GM19023 (cell line): ENCODE results near the gene HEATR5A.
"Not testable (repeated sequence)": the region's sequence is repeated elsewhere in the genome, so short reads cannot be mapped to it uniquely, and the experiment has no call there.

Experiments
- ATAC-seq: cut with Tn5 transposase; IDR thresholded peaks from one replicate; pipeline ENCODE4 v1.9.1; 2021; ENCODE audit warnings: mild to moderate bottlenecking, moderate library complexity; ENCODE audit not compliant: unreplicated experiment

The HEATR5A gene

DNA sequence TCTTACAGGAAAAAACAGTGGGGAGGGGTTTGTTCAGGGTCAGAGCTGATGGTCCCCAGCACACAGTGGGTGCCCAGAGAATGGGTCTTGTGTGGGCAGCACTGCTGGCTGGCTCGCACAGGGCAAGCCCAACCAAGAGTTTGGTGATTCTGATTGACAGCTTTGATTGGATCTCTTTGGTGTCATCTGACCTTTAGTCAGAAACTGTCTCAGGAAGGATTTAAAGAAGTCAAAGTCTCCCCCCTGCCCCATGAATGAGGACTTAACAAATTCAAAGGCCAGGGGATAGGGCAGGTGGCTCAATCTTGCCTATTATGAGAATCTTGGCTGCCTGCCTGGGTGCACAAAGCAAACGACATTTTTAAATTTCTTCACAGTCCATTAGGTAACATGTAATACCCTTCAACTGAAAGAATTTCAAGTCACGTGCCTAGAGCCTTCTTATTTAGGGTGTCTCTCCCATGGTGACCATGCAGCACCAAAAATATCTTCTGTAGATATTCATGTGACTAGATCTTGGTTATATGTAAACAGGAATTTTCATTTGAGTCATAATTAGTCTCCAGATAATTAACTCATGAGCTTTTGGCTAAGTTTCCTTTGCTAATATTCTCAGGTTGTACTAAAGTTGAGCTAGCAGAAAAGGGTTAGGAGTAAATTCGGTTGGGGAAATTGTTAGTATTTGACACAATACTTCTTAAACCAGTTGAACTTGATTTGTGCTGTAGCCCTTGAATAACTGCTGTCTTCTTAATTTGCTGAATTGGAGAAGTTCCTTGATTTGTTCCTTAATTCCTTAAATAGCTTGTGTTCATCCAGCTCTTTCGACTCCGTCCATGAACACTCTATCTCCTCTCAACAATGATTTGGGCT, 158.3 kb downstream of the HEATR5A start:
- no peak for ATAC-seq

DNA sequence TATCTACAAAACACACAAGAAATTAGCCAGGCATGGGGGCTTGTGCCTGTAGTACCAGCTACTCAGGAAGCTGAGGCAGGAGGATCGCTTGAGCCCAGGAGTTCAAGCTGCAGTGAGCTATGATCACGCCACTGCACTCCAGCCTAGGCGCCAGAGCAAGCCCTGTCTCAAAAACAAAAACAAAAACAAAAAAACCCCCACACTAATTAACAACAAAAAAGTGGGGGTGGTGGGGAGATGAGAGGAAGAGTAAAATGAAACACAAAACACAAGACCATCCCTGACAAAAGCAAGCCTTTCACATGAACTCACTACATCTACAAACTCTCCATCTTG, 158.9 kb downstream of the HEATR5A start:
- ATAC-seq = no peak

- not testable (repeated sequence) for ATAC-seq
Measured at GRCh38 chr14:31259040-31259435, 161.3 kb downstream of the HEATR5A start.

- no peak for ATAC-seq
Measured at GRCh38 chr14:31258427-31259039, 161.8 kb downstream of the HEATR5A start.

GRCh38 chr14:31257554-31258426, 162.6 kb downstream of the HEATR5A start:
- ATAC-seq = not testable (repeated sequence)

GRCh38 chr14:31257244-31257553, 163.2 kb downstream of the HEATR5A start:
- ATAC-seq = no peak

DNA sequence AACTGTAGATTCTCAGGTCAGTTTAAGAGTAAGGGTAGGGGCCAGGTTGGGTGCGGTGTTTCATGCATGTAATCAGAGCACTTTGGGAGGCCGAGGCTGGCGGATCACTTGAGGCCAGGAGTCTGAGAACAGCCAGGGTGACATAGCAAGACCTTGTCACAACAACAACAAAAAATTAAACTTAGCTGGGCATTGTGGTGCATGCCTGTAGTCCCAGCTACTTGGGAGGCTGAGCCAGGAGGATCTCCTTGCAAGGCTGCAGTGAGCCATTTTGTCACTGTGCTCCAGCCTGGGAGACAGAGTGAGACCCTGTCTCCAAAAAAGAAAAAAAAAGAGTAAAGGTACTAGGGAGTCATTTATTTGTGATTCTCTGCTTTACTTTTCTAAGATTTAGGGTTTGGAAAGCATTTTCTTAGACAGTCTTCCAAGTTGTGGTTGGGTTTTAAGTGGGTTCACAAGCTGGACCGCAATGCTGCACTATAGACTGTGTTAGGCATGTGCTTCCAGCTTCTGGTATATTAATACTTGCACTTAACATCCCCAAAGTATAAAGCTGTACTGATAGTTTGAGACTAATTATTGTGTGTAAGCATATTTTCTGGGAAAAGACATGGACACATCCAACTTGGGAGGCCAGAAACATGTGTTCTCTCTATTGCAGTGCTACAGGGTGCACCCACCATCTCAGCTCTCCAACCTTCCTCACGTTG, 163.7 kb downstream of the HEATR5A start:
- no peak for ATAC-seq

- not testable (repeated sequence) for ATAC-seq
Measured at GRCh38 chr14:31255918-31256317, 164.4 kb downstream of the HEATR5A start.

DNA sequence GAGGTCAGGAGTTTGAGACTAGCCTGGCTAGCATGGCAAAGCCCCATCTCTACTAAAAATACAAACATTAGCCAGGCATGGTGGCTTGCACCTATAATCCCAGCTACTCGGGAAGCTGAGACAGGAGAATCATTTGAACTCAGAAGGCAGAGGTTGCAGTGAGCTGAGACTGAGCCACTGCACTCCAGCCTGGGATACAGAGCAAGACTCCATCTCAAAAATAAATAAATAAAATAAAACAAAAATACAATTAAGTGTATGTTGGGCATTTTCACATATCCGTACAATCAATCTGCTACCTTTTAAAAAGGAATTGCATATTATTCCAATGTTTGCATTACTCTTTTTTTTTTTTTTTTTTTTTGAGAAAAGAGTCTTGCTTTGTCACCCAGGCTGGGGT, 165.1 kb downstream of the HEATR5A start:
- ATAC-seq = no peak

DNA sequence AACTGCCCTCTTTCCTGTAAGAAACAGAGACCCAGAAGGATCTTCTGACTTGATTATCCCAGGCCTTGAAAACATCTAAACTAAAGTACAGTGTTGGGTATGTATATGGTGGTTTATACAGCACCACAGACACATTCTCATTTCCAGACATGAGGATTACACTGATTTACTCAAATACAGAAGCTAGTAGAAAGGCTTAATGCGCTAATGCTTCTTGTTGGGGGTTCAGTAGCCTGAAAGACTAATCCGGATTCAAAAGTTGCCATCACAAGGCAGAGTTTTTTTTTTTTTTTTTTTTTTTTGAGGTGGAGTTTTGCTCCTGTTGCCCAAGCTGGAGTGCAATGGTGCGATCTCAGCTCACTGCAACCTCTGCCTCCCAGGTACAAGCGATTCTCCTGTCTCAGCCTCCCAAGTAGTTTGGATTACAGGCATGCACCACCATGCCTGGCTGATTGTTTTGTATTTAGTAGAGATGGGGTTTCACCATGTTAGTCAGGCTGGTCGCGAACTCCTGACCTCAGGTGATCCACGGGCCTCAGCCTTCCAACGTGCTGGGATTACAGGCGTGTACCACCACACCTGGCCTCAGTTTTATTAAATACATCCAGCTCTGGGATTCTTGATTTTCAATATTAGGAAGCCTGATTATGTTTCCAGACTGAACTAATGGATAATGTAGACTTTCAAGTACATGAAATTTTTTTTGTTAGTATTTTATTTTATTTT, 166.4 kb downstream of the HEATR5A start:
- ATAC-seq = no peak

DNA sequence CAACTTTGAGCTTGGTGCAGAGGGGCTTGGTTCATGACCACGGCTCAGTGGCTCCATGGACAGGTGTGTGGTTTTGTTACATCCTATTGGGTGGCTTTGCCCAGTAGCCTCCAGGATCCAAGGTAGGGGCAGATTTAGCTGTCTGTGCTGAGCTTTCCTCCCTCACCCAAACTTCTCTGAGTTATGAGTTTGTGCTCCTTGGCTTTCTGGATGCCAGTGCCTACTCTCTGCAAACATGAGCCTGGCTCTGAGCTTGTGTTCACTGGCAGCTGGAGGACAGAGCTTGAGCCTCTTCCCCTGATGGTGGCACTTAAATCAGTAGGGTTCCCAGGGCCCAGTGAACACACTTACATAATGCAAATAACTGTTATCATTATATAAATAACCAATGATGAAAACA, 167.5 kb downstream of the HEATR5A start:
- no peak for ATAC-seq

DNA sequence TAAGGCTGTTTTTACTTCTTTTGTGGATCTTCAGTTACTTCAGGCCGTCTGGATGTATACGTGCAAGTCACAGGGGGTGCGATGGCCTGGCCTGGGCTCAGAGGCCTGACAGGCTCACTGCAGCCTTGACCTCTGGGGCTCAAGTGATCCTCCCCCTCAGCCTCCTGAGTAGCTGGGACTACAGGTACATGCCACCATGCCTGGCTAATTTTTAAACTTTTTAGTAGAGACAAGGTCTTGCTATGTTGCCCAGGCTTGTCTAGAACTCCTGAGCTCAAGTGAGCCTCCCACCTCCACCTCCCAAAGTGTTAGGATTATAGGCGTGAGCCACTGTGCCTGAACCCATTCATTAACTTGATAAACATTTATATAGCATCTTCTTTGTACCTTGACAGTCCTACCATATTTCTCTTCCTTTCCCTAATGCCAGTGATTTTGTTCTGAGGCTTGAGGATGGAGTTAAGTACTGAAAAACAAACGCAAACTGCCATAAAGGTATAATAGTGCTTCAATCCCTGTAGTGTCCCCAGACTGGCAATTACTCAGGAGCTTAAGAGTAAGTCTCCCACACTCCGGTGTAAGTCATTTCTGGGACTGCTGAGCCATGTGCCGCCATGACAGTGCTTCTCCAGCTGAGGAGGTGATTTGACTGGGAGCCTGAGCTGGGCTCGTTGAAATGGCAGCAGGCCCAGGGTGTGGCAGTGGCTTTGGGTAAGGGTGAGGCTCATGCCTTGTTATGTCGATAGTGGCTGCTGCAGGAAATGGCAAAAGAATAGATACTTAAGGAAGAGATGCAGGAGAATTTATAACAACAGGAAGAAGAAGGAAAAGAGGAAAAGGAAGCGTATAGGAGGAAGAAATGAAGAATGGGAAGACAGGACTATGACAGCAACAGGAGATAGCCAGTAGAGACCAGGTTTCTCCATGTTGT, 169.1 kb downstream of the HEATR5A start:
- ATAC-seq = no peak

GRCh38 chr14:31244626-31245025, 175.7 kb downstream of the HEATR5A start:
- no peak for ATAC-seq

GRCh38 chr14:31243860-31244259, 176.5 kb downstream of the HEATR5A start:
- no peak for ATAC-seq

- not testable (repeated sequence) for ATAC-seq
Measured at GRCh38 chr14:31242161-31242940, 178.0 kb downstream of the HEATR5A start.
